HCT116 (cell line): ENCODE results near the gene CD3G.

Source experiments
- ELF1 ChIP-seq: IDR thresholded peaks from 2 replicates; pipeline ENCODE4 v1.6.1; 2012; ENCODE audit warnings: low read depth, borderline replicate concordance
- POLR2A ChIP-seq: IDR thresholded peaks from 2 replicates; pipeline ENCODE4 v1.7.0; 2011; ENCODE audit warnings: borderline replicate concordance; ENCODE audit not compliant: insufficient read depth, insufficient read length; ENCODE audit errors: extremely low read depth
- POLR2AphosphoS5 ChIP-seq: IDR thresholded peaks from 2 replicates; pipeline ENCODE4 v1.6.1; 2011; ENCODE audit warnings: mild to moderate bottlenecking, low read depth, low read length, moderate library complexity
- ZFX ChIP-seq: fragments of 450-650 bp; IDR thresholded peaks from 2 replicates; pipeline ENCODE4 v1.6.1; 2017

DNA sequence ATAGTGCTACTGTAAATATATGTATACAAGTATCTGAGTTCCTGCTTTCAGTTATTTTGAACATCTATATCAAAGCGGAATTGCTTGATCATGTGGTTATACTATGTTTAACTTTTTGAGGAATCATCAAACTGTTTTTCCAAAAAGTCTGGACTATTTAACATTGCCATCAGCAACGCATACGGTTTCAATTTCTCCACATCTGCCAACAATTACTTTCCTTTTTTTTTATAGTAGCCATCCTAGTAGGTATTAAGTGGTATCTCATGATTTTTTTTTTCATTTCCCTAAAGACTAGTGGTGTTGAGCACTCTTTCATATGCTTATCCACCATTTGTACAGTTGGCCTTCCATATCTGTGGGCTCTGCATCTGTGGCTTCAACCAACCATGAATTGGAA lies 13.9 kb downstream of the CD3G start:
- no peak for TF ChIP-seq ZFX
- no peak for TF ChIP-seq POLR2AphosphoS5
- TF ChIP-seq ELF1: no peak
- TF ChIP-seq POLR2A: no peak
